Esophagus muscularis mucosa (tissue), 4 donors: Measurements from ENCODE around the gene MARF1.

Experiments used
- CTCF ChIP-seq, 3 experiments: fragments of 200-600 bp in 2 of 3; fragments of 450-650 bp in 1 of 3; sonication (generic) in 2 of 3; IDR thresholded peaks; one replicate each; pipeline ENCODE4 v1.5.1; 2017 to 2019; ENCODE audit warnings: antibody characterized with exemption in 3 of 3, mild to moderate bottlenecking in 2 of 3, moderate library complexity in 1 of 3
- EP300 ChIP-seq: sonication (generic); formaldehyde crosslinking; IDR thresholded peaks from one replicate; pipeline ENCODE4 v1.6.1; 2017; ENCODE audit warnings: antibody characterized with exemption
- POLR2A ChIP-seq: fragments of 450-650 bp; IDR thresholded peaks from one replicate; pipeline ENCODE4 v1.6.1; 2017; ENCODE audit warnings: antibody characterized with exemption, moderate library complexity, mild to moderate bottlenecking, low read depth
- POLR2AphosphoS5 ChIP-seq, 2 donors: sonication (generic); formaldehyde crosslinking; IDR thresholded peaks; one replicate each; pipeline ENCODE4 v1.6.1; 2017; ENCODE audit warnings: antibody characterized with exemption in 2 of 2

GRCh38 chr16:15676506-15676905, 33.6 kb upstream of the MARF1 start:
- TF ChIP-seq POLR2AphosphoS5 (IDR thresholded peaks at IDR 0.05) (no peak), CTCF (IDR thresholded peaks at IDR 0.05) (no peak), EP300 (no peak), POLR2A (no peak)
